HepG2 (cell line): ENCODE results near the gene BBIP1. TPM values are rescaled to one million over a fixed set of nuclear protein-coding genes. Genes with fewer than 3 reads are reported as not detected.

ENCODE experiments used
- BRCA1 ChIP-seq: sonication (generic); formaldehyde crosslinking; IDR thresholded peaks from 2 replicates; pipeline ENCODE4 v1.4.0; 2020; ENCODE audit warnings: missing genetic modification reagents
- DMAP1 ChIP-seq: IDR thresholded peaks from 2 replicates; pipeline ENCODE4 v1.6.1; 2016
- FOXA1 ChIP-seq, 2 experiments: fragments of 450-650 bp in 1 of 2; sonication (generic) in 1 of 2; formaldehyde crosslinking in 1 of 2; IDR thresholded peaks; 2 replicates each; pipeline versions ENCODE4 v1.4.0 to v1.6.1; 2016 to 2020; ENCODE audit warnings: missing genetic modification reagents in 1 of 2
- FOXP1 ChIP-seq, 2 experiments: fragments of 450-650 bp in 1 of 2; IDR thresholded peaks; 2 replicates each; pipeline ENCODE4 v1.6.1; 2017 to 2018; ENCODE audit warnings: antibody characterized with exemption in 1 of 2
- GFI1 ChIP-seq: sonication (generic); formaldehyde crosslinking; IDR thresholded peaks from 2 replicates; pipeline ENCODE4 v1.5.0; 2020; ENCODE audit warnings: missing genetic modification reagents, mild to moderate bottlenecking, borderline replicate concordance
- KDM4B ChIP-seq: sonication (generic); formaldehyde crosslinking; IDR thresholded peaks from 2 replicates; pipeline ENCODE4 v1.4.0; 2020; ENCODE audit warnings: missing genetic modification reagents
- KMT2B ChIP-seq: IDR thresholded peaks from 2 replicates; pipeline ENCODE4 v1.6.1; 2016; ENCODE audit warnings: missing genetic modification reagents, missing compliant biosample characterization
- MAFF ChIP-seq: IDR thresholded peaks from 2 replicates; pipeline ENCODE4 v1.6.1; 2011; ENCODE audit warnings: low read depth, low read length, improper control_type of control experiment
- MAFG ChIP-seq: sonication (generic); formaldehyde crosslinking; IDR thresholded peaks from 2 replicates; pipeline ENCODE4 v1.5.1; 2020; ENCODE audit warnings: mild to moderate bottlenecking, missing genetic modification reagents
- MAZ ChIP-seq, 2 experiments: sonication (generic) in 1 of 2; formaldehyde crosslinking in 1 of 2; IDR thresholded peaks; 2 replicates each; pipeline versions ENCODE4 v1.5.0 to v1.6.1; 2012 to 2020; ENCODE audit warnings: low read depth in 2 of 2, mild to moderate bottlenecking in 2 of 2, borderline replicate concordance in 1 of 2, improper control_type of control experiment in 1 of 2, low read length in 1 of 2, missing genetic modification reagents in 1 of 2, moderate library complexity in 1 of 2
- MEIS1 ChIP-seq: sonication (generic); formaldehyde crosslinking; IDR thresholded peaks from 2 replicates; pipeline ENCODE4 v1.9.0; 2021; ENCODE audit warnings: mild to moderate bottlenecking, missing genetic modification reagents, moderate library complexity, borderline replicate concordance
- NFIC ChIP-seq: IDR thresholded peaks from 2 replicates; pipeline ENCODE4 v1.6.1; 2012; ENCODE audit warnings: mild to moderate bottlenecking, low read length, inconsistent platforms
- RCOR2 ChIP-seq: IDR thresholded peaks from 2 replicates; pipeline ENCODE4 v1.6.1; 2016; ENCODE audit warnings: missing biosample characterization, missing genetic modification reagents
- SIN3B ChIP-seq: fragments of 150-350 bp; IDR thresholded peaks from 2 replicates; pipeline ENCODE4 v1.6.1; 2014; ENCODE audit warnings: low read length
- SPEN ChIP-seq: sonication (generic); formaldehyde crosslinking; IDR thresholded peaks from 2 replicates; pipeline ENCODE4 v1.5.1; 2020; ENCODE audit warnings: low read depth, mild to moderate bottlenecking, missing genetic modification reagents
- SUZ12 ChIP-seq: fragments of 150-350 bp; IDR thresholded peaks from 2 replicates; pipeline ENCODE4 v1.6.1; 2014; ENCODE audit warnings: low read depth, low read length
- TBL1XR1 ChIP-seq: fragments of 150-350 bp; IDR thresholded peaks from 2 replicates; pipeline ENCODE4 v1.6.1; 2014; ENCODE audit warnings: borderline replicate concordance, low read length; ENCODE audit not compliant: partially characterized antibody
- ZNF180 ChIP-seq: sonication (generic); formaldehyde crosslinking; IDR thresholded peaks from 2 replicates; pipeline ENCODE4 v1.4.0; 2020; ENCODE audit warnings: low read depth, missing genetic modification reagents, borderline replicate concordance
- ZNF24 ChIP-seq: fragments of 450-650 bp; IDR thresholded peaks from 2 replicates; pipeline ENCODE4 v1.6.1; 2017; ENCODE audit warnings: antibody characterized with exemption, mild to moderate bottlenecking
- ZNF512 ChIP-seq: sonication (generic); formaldehyde crosslinking; IDR thresholded peaks from 2 replicates; pipeline ENCODE4 v1.4.0; 2020; ENCODE audit warnings: mild to moderate bottlenecking, missing genetic modification reagents
- ZNF512B ChIP-seq: sonication (generic); formaldehyde crosslinking; IDR thresholded peaks from 2 replicates; pipeline ENCODE4 v1.5.1; 2020; ENCODE audit warnings: missing genetic modification reagents, mild to moderate bottlenecking, borderline replicate concordance
- ZUFSP ChIP-seq: sonication (generic); formaldehyde crosslinking; IDR thresholded peaks from 2 replicates; pipeline ENCODE4 v1.9.0; 2021; ENCODE audit warnings: missing genetic modification reagents, mild to moderate bottlenecking, borderline replicate concordance
- polyA plus RNA-seq, 8 experiments: library from polyadenylated mRNA; depleted of rRNA in 3 of 8; stranded (reverse) in 7 of 8; unstranded in 1 of 8; fragments of >200 nt; fragmentation: Illumina TruSeq in 4 of 8; extraction: Trizol in 4 of 8; gene quantifications; 2 replicates each; pipeline versions ENCODE4 v1.2.1 to v1.2.3, GENCODE V29; 2011 to 2016; ENCODE audit warnings: low read depth in 4 of 8, missing spikeins in 1 of 8, mixed read lengths in 1 of 8; ENCODE audit not compliant: insufficient read depth in 1 of 8
- total RNA-seq, 5 experiments: library from RNA; depleted of rRNA; stranded (reverse); fragments of >200 nt; fragmentation: Illumina TruSeq; extraction: Trizol; gene quantifications; 2 replicates each; pipeline ENCODE4 v1.2.3, GENCODE V29; 2016; ENCODE audit warnings: low read depth in 1 of 5
- TF ChIP-seq, protein P1 (sequence below): sonication (generic); formaldehyde crosslinking; IDR thresholded peaks from 2 replicates; pipeline ENCODE4 v1.8.1; 2023; ENCODE audit warnings: mild to moderate bottlenecking, moderate library complexity, missing genetic modification reagents

The BBIP1 gene
- total and polyA plus RNA-seq, 2 of the 13 experiments (the other 11 are each of a cell fraction or from before 2014, with no cell fraction given) = 18.3 to 24.1 TPM

DNA sequence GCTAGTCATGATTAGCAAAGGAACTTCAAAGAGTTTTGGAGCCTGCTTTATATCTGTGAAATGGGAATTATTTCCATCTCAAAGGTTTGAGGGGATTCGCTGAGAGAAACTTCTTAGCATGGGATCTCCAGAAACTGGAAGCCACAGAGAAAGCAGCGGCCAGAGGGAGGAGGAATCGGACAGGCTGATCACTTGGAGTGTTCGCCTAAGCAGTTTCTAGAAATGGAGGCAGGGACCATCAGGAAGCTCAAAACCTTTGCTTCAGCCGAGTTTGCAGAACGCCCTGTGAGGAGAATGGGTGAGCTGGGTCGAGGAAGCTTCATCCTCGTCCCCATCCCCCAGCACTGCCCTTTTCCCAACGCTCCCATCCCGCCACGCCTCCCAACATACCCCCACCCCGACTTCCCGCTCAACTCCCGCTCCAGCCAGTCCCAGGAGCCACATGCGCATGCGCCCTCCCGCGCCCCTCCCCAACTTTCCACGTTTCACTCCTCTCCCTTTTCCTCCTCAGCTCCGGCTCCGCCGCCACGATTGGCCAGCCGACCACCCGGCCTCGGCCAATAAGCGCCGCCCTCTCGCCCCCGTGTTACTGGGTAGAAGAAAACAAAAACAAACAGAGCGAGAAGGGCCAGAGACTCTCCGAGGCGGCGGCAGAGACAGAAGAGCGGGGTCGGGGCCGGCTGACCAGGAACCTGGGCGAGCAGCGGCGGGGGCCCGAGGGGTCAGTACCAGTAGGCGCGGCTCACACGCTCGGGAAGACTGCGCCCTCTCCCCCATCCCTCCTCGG lies 47.5 kb downstream of the BBIP1 start, which contains the start of gene PDCD4 (continued):
- peak; percentile 16; the same call in 1 of the 2 replicates for TF ChIP-seq MEIS1 (CRISPR knock-in tag)
- 0 out of 2 replicates have a peak, but pooled peaks have one; percentile 12 for TF ChIP-seq BRCA1 (CRISPR knock-in tag)
- TF ChIP-seq MAZ (IDR thresholded peaks at IDR 0.05; ENCODE audit: borderline replicate concordance, low read depth, low read length) = peak; percentile 76
- TF ChIP-seq MAZ (CRISPR knock-in tag; IDR thresholded peaks at IDR 0.05; ENCODE audit: low read depth) = no peak; the same call in none of the 2 replicates
- no peak for TF ChIP-seq ZNF512B (CRISPR knock-in tag)
- no peak for TF ChIP-seq SIN3B
- no peak for TF ChIP-seq MAFG (CRISPR knock-in tag)
- no peak for TF ChIP-seq ZNF24
- no peak for TF ChIP-seq NFIC
- TF ChIP-seq MAFF = no peak
- no peak for TF ChIP-seq TBL1XR1
- TF ChIP-seq KDM4B = no peak
- TF ChIP-seq FOXA1 (IDR thresholded peaks at IDR 0.05) = no peak
- no peak for TF ChIP-seq FOXA1 (CRISPR knock-in tag; IDR thresholded peaks at IDR 0.05)
- TF ChIP-seq GFI1 (CRISPR knock-in tag) = no peak
- no peak; the same call in 1 of the 2 replicates for TF ChIP-seq DMAP1 (CRISPR knock-in tag)
- TF ChIP-seq SUZ12 = no peak
- no peak for TF ChIP-seq RCOR2 (CRISPR knock-in tag)
- TF ChIP-seq KMT2B (CRISPR knock-in tag) = peak; percentile 12
- no peak for TF ChIP-seq FOXP1 (IDR thresholded peaks at IDR 0.05)
- no peak for TF ChIP-seq FOXP1 (CRISPR knock-in tag; IDR thresholded peaks at IDR 0.05)
- no peak for TF ChIP-seq ZNF512 (CRISPR knock-in tag)
- no peak for TF ChIP-seq SPEN
- TF ChIP-seq, protein P1, sequence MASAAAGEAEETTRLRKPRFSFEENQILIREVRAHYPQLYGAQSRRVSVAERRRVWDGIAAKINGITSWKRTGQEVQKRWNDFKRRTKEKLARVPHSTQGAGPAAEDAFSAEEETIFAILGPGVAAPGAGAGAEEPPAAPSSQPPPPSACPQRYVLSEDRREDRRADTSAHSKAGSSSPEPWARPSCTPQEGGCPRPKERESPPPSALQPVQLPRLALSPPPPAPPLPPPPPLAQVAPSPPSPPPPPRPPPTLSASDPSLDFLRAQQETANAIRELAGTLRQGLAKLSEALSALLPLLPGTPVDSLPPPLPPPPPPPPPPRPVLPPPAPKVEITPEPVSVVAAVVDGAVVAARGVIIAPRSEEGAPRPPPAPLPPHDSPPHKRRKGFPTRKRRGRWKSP = no peak
- TF ChIP-seq ZUFSP (CRISPR knock-in tag) = no peak
- no peak for TF ChIP-seq ZNF180
